ENCODE measurements around the gene ARHGAP35. TPM values are rescaled to one million over a fixed set of nuclear protein-coding genes. Genes with fewer than 3 reads are reported as not detected.
"Not testable (repeated sequence)": the region's sequence is repeated elsewhere in the genome, so short reads cannot be mapped to it uniquely, and the experiment has no call there.

Gene ARHGAP35
- total and polyA plus RNA-seq, 5 donors from 2014 or later, result 3.4 to 47.7 (median 4.7) TPM

DNA sequence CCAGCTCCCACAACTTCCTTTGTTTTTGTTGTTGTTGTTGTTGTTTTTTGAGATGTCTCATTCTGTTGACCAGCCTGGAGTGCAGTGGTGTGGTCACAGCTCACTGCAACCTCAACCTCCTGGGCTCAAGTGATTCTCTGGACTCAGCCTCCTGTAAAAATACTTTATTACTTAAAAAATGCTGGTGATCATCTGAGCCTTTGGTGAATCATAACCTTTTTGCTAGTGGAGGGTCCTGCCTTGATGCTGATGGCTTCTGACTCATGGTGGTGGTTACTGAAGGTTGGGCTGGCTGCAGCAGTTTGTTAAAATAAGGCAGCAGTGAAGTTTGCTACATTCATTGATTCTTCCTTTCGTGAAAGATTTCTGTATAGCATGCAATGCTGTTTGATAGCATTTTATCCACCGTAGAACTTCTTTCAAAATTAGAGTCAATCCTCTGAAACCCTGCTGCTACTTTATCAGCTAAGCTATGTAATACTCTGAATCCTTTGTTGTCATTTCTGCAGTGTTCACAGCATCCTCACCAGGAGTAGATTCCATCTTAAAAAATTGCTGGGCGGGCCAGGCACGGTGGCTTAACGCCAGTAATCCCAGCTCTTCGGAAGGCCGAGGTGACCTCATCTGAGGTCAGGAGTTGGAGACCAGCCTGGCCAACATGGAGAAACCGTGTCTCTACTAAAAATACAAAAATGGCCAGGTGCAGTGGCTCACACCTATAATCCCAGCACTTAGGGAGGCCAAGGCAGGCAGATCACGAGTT lies 18.0 kb downstream of the ARHGAP35 start:
- Mint-ChIP-seq H3K36me3 (no peaks in the 10 kb centered on the region), H3K4me1 (peaks cover 7 to 20% (median 18%) of the 10 kb centered on the region in 4 donors), H3K27me3 (no peaks in the 10 kb centered on the region), H3K27ac (peak overlapping the region in 1 of 3 donors; percentile 42), H3K4me3 (no peak overlapping the region), H3K9me3 (no peaks in the 10 kb centered on the region)
- no peak for DNase-seq
- no peaks in the 10 kb centered on the region for H3K9me3 ChIP-seq (ENCODE audit: control insufficient read depth in 2 of 2, low read length in 2 of 2)
- no peak overlapping the region for H3K27ac ChIP-seq (ENCODE audit: insufficient read depth, low read length, poor library complexity, severe bottlenecking)
- H3K36me3 ChIP-seq (ENCODE audit: control insufficient read depth, insufficient read depth, low read length), result no peaks in the 10 kb centered on the region
- H3K4me1 ChIP-seq (ENCODE audit: control insufficient read depth, insufficient read depth, low read length, poor library complexity, severe bottlenecking), result no peaks in the 10 kb centered on the region
- no peak overlapping the region for H3K4me3 ChIP-seq (ENCODE audit: low read depth, low read length)
- no peaks in the 10 kb centered on the region for H3K27me3 ChIP-seq (ENCODE audit: control insufficient read depth, insufficient read depth, low read length)
- ATAC-seq (ENCODE audit: low read depth in 2 of 2), result no peak

DNA sequence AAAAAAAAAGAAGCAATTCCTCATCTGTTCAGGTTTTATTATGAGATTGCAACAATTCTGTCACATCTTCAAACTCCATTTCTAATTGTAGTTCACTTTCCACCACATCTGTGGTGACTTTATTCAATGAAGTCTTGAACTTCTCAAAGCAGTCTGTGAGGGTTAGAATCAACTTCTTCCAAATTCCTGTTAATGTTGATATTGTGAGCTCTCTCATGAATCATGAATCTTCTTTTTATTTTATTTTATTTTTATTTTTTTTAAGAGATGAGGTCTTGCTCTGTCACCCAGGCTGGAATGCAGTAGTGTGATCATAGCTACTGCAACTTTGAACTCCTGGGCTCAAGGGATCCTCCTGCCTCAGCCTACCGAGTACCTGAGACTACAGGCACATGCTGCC lies 19.6 kb downstream of the ARHGAP35 start:
- no peaks in the 10 kb centered on the region for H3K27me3 ChIP-seq (ENCODE audit: control insufficient read depth, insufficient read depth, low read length)
- no peaks in the 10 kb centered on the region for H3K36me3 Mint-ChIP-seq
- peaks cover 3 to 28% (median 25%) of the 10 kb centered on the region in 4 donors for H3K4me1 Mint-ChIP-seq
- H3K9me3 Mint-ChIP-seq, result no peaks in the 10 kb centered on the region
- no peaks in the 10 kb centered on the region for H3K27me3 Mint-ChIP-seq
- no peak overlapping the region for H3K4me3 Mint-ChIP-seq
- no peaks in the 10 kb centered on the region for H3K36me3 ChIP-seq (ENCODE audit: control insufficient read depth, insufficient read depth, low read length)
- H3K9me3 ChIP-seq (ENCODE audit: control insufficient read depth in 2 of 2, low read length in 2 of 2), result no peaks in the 10 kb centered on the region
- no peaks in the 10 kb centered on the region for H3K4me1 ChIP-seq (ENCODE audit: control insufficient read depth, insufficient read depth, low read length, poor library complexity, severe bottlenecking)
- ATAC-seq (ENCODE audit: low read depth in 2 of 2) (no peak), DNase-seq (no peak)
- no peak overlapping the region for H3K27ac ChIP-seq (ENCODE audit: insufficient read depth, low read length, poor library complexity, severe bottlenecking)
- H3K27ac Mint-ChIP-seq, result no peak overlapping the region
- H3K4me3 ChIP-seq (ENCODE audit: low read depth, low read length), result no peak overlapping the region

DNA sequence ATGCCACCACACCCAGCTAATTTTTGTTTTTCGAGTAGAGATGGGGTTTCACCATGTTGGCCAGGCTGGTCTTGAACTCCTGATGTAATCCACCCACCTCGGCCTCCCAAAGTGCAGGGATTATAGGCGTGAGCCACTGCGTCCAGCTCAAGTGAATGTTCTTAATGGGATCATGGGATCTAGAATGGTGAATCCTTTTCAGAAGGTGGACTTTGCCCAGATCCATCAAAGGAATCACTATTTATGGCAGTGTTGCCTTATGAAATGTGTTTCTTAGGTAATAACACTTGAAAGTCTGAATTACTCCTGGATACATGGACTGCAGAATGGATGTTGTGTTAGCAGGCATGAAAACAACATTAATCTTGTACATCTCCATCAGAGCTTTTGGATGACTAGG lies 20.3 kb downstream of the ARHGAP35 start:
- Histone ChIP-seq H3K9me3 (ENCODE audit: control insufficient read depth in 2 of 2, low read length in 2 of 2) (no peaks in the 10 kb centered on the region), H3K27me3 (ENCODE audit: control insufficient read depth, insufficient read depth, low read length) (no peaks in the 10 kb centered on the region), H3K36me3 (ENCODE audit: control insufficient read depth, insufficient read depth, low read length) (no peaks in the 10 kb centered on the region), H3K4me1 (ENCODE audit: control insufficient read depth, insufficient read depth, low read length, poor library complexity, severe bottlenecking) (no peaks in the 10 kb centered on the region), H3K27ac (ENCODE audit: insufficient read depth, low read length, poor library complexity, severe bottlenecking) (no peak overlapping the region), H3K4me3 (ENCODE audit: low read depth, low read length) (no peak overlapping the region)
- Mint-ChIP-seq H3K27ac (no peak overlapping the region), H3K4me3 (no peak overlapping the region), H3K4me1 (peaks cover 4 to 29% (median 25%) of the 10 kb centered on the region in 4 donors), H3K9me3 (no peaks in the 10 kb centered on the region), H3K36me3 (no peaks in the 10 kb centered on the region), H3K27me3 (no peaks in the 10 kb centered on the region)
- DNase-seq (no peak), ATAC-seq (ENCODE audit: low read depth in 2 of 2) (no peak)

DNA sequence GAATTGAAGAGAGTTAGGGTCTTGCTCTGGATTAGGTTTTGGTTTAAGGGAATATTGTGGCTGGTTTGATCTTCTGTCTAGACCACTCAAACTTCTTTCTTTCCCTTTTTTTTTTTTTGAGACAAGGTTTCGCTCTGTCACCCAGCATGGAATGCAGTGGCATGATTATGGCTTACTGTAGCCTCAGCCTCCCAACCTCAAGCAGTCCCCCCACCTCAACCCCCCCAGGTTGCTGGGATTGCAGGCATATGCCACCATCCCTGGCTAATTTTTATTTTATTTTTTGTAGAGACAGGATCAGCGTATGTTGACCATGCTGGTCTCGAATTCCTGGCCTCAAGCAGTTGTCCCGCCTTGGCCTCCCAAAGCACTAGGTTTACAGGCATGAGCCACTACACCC lies 21.2 kb downstream of the ARHGAP35 start:
- peaks cover 13 to 39% (median 33%) of the 10 kb centered on the region in 4 donors for H3K4me1 Mint-ChIP-seq

DNA sequence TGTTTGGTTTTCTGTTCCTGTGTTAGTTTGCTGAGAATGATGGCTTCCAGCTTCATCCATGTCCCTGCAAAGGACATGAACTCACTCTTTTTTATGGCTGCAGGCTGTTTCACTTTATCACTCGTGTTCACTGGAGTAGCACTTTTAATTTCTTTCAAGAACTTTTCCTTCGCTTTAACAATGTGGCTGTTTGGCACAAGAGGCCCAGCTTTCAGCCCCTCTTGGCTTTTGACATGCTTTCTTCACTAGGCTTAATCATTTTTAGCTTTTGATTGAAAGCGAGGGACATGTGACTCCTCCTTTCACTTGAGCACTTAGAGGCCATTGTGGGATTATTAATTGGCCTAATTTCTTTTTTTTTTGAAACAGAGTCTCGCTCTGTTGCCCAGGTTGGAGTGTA lies 22.0 kb downstream of the ARHGAP35 start:
- H3K27ac Mint-ChIP-seq, result peak overlapping the region in 1 of 3 donors; percentile 21

More for the DNA sequence above, 21.2 kb downstream of the ARHGAP35 start:
- Histone ChIP-seq H3K36me3 (ENCODE audit: control insufficient read depth, insufficient read depth, low read length) (no peaks in the 10 kb centered on the region), H3K9me3 (ENCODE audit: control insufficient read depth in 2 of 2, low read length in 2 of 2) (no peaks in the 10 kb centered on the region), H3K27ac (ENCODE audit: insufficient read depth, low read length, poor library complexity, severe bottlenecking) (no peak overlapping the region), H3K27me3 (ENCODE audit: control insufficient read depth, insufficient read depth, low read length) (no peaks in the 10 kb centered on the region), H3K4me1 (ENCODE audit: control insufficient read depth, insufficient read depth, low read length, poor library complexity, severe bottlenecking) (no peaks in the 10 kb centered on the region), H3K4me3 (ENCODE audit: low read depth, low read length) (no peak overlapping the region)
- Mint-ChIP-seq H3K9me3 (no peaks in the 10 kb centered on the region), H3K4me3 (no peak overlapping the region), H3K27me3 (no peaks in the 10 kb centered on the region), H3K36me3 (peaks cover 5% of the 10 kb centered on the region), H3K27ac (peak overlapping the region in 1 of 3 donors; percentile 12)
- DNase-seq (no peak), ATAC-seq (ENCODE audit: low read depth in 2 of 2) (no peak)

DNA sequence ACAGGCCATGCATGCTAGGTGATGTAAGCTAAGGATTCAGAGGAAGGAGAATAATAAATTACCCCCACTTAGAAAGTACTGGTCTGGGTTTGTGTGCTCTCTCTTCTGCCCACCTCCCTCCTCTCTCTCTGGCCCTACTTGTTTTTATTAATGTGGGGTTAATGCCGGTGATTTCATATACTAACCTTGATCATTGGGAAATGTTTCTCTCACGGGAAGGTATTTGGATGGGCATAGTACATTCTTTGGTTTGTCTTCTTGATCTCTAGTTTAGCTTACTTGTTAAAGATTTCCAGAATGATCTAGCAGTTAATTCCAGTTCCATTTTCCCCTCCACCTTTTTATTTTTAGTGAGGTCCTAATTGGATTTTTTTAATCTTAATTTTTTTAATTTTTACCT lies 24.6 kb downstream of the ARHGAP35 start:
- peaks cover 23 to 55% (median 41%) of the 10 kb centered on the region in 4 donors for H3K4me1 Mint-ChIP-seq

More for the DNA sequence above, 22.0 kb downstream of the ARHGAP35 start:
- H3K9me3 ChIP-seq (ENCODE audit: control insufficient read depth in 2 of 2, low read length in 2 of 2); H3K4me3 ChIP-seq (ENCODE audit: low read depth, low read length); H3K27me3 Mint-ChIP-seq; ATAC-seq (ENCODE audit: low read depth in 2 of 2); H3K4me3 Mint-ChIP-seq; H3K27me3 ChIP-seq (ENCODE audit: control insufficient read depth, insufficient read depth, low read length); H3K36me3 Mint-ChIP-seq; DNase-seq; H3K27ac ChIP-seq (ENCODE audit: insufficient read depth, low read length, poor library complexity, severe bottlenecking); H3K4me1 ChIP-seq (ENCODE audit: control insufficient read depth, insufficient read depth, low read length, poor library complexity, severe bottlenecking); H3K9me3 Mint-ChIP-seq; H3K36me3 ChIP-seq (ENCODE audit: control insufficient read depth, insufficient read depth, low read length): not testable (repeated sequence)
- H3K4me1 Mint-ChIP-seq, result peaks cover 14 to 46% (median 38%) of the 10 kb centered on the region in 4 donors

DNA sequence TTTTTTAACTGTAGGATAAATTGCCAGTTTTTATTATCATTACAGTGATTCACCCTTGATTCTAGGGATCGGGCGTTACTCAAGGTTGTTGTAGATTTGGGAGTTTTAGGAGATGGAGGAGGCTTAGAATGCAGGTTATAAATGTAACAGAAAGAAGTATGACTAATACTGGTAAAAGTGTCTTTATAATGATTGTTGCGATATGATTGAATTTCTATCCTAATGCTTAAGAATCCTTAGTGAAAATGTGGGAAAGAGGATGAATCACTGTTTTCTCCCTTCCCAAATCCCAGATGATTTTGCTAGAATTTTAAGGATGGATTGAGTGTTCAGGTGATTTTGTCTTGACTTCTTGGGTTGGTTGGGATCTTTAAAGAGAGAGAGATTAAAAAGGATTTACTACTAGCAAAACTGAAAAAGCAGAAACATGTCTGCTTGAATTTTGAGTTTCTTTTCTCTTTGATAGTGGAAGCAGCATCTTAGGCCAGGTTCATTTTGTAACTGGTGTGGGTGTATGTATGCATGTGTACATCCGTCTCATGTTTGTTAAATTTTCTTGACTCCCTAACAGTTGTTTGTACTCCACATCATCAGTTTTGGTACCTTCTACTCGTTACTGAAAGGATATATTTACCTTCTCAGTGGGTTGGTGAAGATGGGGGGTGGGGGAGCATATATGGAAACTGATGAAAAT lies 25.9 kb downstream of the ARHGAP35 start:
- peaks cover 2% of the 10 kb centered on the region for H3K36me3 ChIP-seq (ENCODE audit: control insufficient read depth, insufficient read depth, low read length)
- no peak for DNase-seq
- H3K27me3 Mint-ChIP-seq, result no peaks in the 10 kb centered on the region
- no peak overlapping the region for H3K27ac ChIP-seq (ENCODE audit: insufficient read depth, low read length, poor library complexity, severe bottlenecking)
- no peak overlapping the region for H3K4me3 Mint-ChIP-seq
- H3K36me3 Mint-ChIP-seq, result peaks cover 8% of the 10 kb centered on the region
- ATAC-seq (ENCODE audit: low read depth in 2 of 2), result no peak
- H3K4me1 ChIP-seq (ENCODE audit: control insufficient read depth, insufficient read depth, low read length, poor library complexity, severe bottlenecking), result no peaks in the 10 kb centered on the region
- H3K27ac Mint-ChIP-seq, result no peak overlapping the region
- peaks cover 26 to 56% (median 43%) of the 10 kb centered on the region in 4 donors for H3K4me1 Mint-ChIP-seq
- H3K9me3 Mint-ChIP-seq, result no peaks in the 10 kb centered on the region
- H3K27me3 ChIP-seq (ENCODE audit: control insufficient read depth, insufficient read depth, low read length), result no peaks in the 10 kb centered on the region
- H3K4me3 ChIP-seq (ENCODE audit: low read depth, low read length), result no peak overlapping the region
- H3K9me3 ChIP-seq (ENCODE audit: control insufficient read depth in 2 of 2, low read length in 2 of 2), result no peaks in the 10 kb centered on the region

More for the DNA sequence above, 24.6 kb downstream of the ARHGAP35 start:
- H3K27ac ChIP-seq (ENCODE audit: insufficient read depth, low read length, poor library complexity, severe bottlenecking), result no peak overlapping the region
- H3K9me3 ChIP-seq (ENCODE audit: control insufficient read depth in 2 of 2, low read length in 2 of 2), result no peaks in the 10 kb centered on the region
- DNase-seq (no peak), ATAC-seq (ENCODE audit: low read depth in 2 of 2) (no peak)
- Mint-ChIP-seq H3K27ac (no peak overlapping the region), H3K36me3 (peaks cover 8% of the 10 kb centered on the region), H3K4me3 (no peak overlapping the region), H3K27me3 (no peaks in the 10 kb centered on the region), H3K9me3 (no peaks in the 10 kb centered on the region)
- no peaks in the 10 kb centered on the region for H3K4me1 ChIP-seq (ENCODE audit: control insufficient read depth, insufficient read depth, low read length, poor library complexity, severe bottlenecking)
- peaks cover 2% of the 10 kb centered on the region for H3K36me3 ChIP-seq (ENCODE audit: control insufficient read depth, insufficient read depth, low read length)
- H3K4me3 ChIP-seq (ENCODE audit: low read depth, low read length), result no peak overlapping the region
- H3K27me3 ChIP-seq (ENCODE audit: control insufficient read depth, insufficient read depth, low read length), result no peaks in the 10 kb centered on the region
